ENCODE results near the gene TMEM63C.

TMEM63C gene, protein sequence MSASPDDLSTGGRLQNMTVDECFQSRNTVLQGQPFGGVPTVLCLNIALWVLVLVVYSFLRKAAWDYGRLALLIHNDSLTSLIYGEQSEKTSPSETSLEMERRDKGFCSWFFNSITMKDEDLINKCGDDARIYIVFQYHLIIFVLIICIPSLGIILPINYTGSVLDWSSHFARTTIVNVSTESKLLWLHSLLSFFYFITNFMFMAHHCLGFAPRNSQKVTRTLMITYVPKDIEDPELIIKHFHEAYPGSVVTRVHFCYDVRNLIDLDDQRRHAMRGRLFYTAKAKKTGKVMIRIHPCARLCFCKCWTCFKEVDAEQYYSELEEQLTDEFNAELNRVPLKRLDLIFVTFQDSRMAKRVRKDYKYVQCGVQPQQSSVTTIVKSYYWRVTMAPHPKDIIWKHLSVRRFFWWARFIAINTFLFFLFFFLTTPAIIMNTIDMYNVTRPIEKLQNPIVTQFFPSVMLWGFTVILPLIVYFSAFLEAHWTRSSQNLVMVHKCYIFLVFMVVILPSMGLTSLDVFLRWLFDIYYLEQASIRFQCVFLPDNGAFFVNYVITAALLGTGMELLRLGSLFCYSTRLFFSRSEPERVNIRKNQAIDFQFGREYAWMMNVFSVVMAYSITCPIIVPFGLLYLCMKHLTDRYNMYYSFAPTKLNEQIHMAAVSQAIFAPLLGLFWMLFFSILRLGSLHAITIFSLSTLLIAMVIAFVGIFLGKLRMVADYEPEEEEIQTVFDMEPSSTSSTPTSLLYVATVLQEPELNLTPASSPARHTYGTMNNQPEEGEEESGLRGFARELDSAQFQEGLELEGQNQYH

DNA sequence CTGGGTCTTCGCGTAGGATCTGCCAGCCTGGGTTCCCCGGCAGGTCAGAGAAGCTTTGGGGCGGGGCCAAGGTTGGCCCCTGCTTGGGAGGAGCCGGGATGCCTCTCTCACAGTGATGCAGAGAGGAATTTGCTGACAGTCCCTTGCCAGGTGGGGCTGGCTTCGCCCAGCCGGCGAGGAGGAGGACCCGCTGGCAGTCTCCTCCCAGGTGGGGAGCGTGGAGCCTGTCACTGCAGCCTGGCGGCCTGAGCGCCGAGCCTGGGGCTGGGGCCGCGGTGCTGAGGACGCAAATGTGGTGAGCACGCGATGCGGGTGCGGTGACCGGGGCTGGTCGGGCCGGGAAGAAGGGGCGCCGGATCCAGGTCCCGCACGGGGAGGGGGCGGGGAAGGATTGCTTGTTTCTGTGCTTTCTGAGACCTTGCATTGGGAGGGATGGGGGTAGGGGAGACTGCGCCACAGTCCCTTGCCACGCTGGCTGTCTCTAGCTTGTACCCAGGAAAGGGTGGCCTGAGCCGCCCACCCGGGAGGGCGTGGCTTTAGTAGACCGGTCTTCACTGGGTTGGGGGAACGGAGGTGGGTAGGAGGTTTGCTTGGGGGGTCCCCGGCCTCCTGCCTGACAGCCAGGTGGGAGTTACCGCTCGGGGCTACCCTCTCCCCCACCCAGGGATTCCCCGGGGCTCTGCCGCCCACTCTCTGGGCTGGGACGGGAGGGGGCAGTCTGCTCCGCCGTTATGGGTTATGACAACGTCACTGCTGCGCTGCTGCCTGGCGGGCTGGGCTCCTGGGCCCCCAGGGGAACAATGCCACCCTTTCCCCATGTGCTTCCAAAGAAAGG, at the start of gene TMEM63C:
TSS of gene TMEM63C (plus strand) at position 196 of the 835 bp plus-strand sequence. CDS start 37,016 bp downstream, outside the sequence.
- DNase-seq, result no peak

DNA sequence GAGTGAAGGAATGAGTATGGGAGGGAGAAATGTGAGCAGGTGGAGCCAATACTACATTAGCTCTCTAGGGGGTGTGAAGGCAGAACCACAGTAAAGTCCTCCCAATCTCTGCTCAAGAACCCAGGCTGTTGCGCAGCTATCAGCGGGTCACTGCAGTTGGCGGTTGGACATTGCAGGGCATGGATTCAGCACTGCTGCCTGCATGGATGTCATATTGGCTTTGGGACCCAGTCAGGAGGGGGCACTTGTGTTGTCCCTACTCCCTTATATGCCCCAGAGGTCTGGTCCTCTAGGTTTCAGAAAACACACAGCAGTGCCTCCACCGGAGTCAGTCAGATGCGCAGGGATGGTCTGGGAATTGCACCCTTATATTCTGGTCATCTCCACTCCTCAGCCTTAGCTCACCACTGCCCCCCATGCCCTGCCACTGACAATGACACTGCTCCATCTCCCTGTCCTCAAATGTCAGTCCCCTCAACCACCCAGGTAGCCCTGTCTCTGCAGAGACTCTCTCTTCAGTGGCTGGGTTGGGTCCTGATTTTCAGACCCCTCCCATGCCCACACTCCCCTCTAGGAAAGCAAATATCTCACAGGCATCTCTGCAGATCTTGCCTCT, 49.6 kb upstream of the TMEM63C start:
- no peak for DNase-seq

DNA sequence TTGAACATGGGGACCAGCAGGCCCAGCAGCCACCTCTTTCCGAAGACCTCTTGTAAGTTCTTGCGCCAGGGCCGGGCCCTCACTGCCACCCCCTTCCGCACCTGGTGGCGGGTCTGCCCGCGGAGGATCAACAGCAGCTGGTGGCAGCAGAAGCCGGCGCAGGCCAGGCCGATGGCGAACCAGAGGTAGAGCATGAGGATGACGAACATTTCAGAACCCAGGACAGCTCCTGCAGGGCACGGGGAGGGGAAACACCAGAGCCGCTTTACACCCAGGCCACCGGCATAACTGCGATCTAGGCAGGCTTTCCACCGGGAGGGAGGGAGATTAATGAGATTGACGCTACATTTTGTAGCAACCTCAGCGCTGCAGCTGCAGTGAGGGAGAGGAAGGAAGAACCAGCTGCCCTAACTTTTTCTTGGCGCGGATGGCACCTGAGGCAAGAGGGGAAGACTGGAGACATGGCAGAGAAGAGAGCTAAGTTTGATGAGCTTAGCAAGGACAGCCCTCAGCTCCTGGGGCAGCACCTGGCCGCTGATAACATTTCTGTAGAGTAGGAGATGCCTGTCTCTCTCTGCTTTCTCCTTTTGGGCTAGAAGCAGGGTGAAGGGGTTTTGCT, 47.8 kb upstream of the TMEM63C start:
- peak; percentile 5 for DNase-seq

DNA sequence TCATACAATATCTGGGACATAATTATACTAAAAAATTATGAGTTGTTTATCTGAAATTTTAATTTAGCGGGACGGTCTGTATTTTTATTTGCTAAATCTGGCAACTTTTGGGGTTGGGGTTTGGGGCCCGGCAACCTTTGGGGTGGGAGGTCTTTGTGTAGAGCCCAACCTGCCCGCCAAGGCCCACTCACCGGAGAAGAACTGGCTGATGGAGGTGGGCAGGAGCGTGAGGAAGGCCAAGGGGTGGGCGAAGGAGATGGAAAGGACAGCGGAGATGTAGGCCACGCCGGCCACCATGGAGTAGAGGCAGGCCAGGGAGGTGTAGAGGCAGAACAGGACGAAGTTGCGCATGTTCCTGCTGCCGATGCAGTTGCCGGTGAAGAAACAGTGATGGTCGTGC, 42.6 kb upstream of the TMEM63C start:
- DNase-seq, result no peak

DNA sequence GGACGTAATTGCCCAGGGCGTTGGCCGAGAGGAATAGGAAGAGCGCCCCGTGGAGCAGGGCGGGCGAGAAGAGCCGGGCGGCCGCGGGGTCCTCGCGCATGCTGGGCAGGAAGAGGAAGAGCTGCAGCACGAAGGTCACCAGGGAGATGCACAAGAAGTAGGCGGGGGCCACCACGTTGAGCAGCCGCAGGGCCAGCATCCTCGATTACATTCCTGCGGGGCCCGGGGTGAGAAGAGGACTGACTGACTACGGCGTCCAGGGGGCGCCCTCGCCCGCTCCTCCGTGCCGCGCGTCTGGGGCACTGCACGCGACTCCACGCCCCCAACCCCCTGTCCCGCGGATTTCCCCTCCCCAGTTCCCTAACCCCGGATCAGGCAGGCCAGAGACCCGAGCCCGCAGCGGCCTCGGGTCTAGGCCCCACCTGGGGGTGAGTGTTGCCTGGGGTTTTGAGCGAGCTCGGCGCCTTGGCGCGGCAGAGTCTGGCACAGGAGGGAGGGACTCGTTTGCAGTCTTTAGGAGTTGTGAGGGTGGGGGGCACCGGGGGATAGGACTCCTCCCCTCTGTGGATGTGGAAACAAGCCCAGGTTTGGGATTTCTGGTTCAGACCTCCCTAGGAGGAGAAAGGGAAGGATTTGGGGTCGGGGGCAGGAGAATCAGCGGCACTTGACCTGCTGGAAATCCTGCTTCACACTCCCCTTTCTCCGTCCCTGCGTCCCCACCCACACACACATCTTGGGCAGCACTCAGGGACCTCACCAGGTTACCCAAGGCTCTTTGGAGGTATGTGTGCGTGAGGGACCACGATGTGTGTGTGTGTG, 41.8 kb upstream of the TMEM63C start:
- DNase-seq, result no peak

DNA sequence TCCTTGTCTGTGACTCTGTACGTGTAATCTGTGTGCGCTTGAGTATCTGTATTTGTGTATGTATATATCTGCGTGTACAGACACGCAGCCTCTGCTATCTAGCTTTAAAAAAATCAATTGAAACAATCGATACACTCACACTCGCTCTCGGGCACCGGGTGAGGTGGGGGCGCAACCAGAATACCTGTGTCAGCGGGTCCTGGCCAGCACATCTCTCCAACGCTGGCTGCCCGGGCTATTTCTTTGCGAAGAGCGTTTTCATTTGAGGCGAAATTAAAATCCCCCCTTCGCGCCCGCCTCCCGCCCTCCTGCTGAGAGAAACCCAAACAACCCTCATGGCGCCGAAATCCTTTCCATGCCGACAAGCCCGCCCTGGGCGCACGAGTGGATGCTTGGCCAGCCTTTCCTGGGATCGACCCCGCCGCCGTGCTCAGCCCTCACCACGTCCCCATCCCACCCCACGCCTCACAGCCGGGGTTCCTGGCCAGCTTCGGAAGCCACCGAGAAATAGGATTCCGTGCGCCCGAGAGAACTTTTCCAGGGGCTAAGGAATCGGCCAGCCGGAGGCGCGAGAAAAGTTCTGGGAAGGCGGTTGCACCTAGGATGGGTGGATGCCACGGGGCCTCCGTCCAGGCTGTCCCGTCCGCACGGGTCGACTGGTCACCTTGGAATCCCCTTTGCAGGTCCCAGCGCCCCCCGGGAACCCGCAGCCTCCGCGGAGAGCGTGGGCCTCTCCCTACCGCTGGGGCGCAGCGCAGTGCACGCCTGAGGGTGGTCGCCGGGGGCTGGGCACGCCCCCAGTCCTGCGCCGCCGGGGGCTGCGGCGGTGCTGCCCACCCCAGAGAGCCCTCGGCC, 41.0 kb upstream of the TMEM63C start:
- DNase-seq, result no peak

DNA sequence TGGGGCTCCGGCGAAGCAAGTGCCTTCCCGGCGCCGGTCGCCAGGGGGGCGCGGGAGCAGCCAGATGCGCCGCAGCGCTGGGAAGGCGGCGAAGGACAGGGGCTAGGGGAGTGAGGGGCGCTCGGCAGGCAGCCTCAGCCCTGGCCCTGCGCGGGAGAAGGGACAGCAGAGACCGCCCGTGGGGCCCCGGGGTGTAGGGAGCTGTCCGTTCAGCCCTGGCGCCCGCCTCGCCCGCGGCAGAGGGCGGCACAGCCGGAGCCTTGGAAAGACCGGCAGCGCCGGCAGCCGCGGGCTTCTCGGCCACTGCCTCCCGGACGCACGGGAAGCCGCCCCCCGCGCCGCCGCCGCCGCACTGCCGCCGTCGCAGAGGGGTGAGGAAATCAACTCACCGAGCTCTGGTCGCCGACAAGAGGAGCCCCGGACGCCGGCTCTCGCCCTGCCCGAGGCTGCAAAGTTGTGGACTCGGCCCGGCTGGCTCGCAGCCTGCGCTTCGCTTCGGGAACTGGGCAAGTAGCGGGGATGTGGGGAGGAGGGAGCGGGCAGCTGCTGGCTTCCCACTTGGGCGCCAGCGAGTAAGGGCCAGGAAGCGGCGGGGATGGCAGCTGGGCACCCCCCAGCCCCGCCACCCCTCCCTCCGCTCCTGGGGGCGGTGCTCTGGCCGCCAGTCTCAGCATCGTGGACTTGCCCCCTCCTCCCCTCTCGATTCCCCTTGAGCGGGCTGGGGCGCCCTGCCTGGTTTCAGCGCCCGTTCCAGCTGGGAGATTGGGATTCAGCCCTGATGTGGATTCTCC, 40.2 kb upstream of the TMEM63C start, which contains the start of gene ZDHHC22:
TSS of gene ZDHHC22 (minus strand) at position 578 of the 791 bp plus-strand sequence. CDS start 2,053 bp downstream, outside the sequence.
- DNase-seq, result no peak

DNA sequence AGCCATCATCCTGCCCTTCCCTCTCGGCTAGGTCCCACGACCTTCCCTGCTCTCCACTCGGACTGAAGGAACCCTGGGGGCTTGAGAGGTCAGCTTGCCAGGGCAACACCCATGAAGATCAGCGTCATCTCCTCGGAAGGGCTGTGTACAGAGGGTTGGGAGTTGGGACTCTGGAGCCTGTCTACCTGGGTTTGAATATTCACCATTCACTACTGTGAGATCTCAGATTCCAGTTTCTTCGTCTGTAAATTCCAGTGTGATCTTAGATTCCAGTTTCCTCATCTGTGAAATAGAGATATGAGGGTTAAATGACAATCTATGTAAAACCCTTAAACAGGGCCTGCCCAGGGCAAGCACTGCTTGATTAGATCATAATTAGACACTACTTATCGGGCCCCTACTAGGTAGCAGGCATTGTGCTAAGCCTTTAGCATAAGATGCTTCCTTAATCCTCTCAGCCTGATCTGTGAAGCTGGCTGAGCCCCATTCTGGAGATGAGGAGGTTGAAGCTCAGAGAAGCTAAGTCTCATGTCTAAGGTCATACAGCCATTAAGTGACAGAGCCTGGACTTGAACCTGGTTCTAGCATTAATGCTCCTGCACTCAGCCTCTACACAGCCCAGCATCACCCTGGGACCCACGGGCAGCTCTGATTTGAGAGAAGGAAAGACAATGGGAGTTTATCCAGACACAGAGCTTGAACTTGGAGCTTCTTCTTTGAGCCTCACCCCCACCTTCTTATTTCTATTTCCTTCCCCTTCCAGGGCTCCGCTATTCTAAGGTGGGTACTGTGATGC, 39.4 kb upstream of the TMEM63C start:
- DNase-seq, result no peak

DNA sequence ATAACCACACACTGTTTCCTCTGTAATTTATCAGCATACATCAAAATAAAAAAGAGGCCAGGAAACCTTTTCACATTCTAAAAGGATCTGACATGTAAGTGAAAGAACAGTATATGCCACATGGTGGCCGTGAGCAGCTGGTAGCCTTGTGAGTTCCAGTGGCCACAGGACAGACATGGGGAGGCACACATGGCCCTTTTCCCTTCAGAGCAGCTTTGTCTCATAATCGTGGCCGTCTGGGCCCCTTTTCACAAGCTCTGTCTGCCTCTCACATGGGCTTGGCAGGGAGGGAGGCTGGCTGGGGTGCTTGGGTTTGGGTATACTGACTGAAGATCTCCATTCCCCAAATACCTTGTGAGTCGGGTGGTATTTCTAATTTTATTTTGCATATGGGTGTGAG, 38.5 kb upstream of the TMEM63C start:
- DNase-seq, result no peak

DNA sequence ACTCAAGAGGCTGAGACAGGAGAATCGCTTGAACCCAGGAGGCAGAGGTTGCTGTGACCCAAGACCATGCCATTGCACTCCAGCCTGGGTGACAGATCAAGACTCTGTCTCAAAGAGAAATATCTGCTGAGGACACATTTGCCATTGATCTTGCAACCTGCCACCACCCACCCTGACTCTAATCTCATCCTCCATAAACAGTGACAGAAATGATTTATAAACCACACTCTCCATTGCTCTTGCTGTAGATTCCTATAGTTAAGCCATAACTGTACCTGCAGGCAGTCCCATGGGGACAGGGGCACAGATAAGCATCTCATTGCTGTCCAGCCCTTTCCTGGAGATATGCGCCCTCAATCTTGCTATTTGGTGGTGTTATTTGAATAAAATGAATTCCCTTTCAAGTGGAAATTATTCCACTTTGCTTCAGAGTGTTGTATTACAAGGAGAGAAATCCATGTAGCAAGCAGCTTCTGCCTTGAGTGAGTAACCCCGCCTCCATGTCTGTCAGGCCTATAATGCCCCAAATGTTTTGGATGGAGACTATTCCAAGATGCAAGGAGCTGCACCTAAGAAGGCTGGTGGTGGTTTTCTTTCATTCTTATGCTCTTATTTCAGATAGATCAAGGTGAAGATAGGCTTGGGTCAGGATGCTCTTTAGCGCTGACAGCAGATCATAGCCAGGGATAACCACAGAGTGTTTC, 37.0 kb upstream of the TMEM63C start:
- no peak for DNase-seq

DNA sequence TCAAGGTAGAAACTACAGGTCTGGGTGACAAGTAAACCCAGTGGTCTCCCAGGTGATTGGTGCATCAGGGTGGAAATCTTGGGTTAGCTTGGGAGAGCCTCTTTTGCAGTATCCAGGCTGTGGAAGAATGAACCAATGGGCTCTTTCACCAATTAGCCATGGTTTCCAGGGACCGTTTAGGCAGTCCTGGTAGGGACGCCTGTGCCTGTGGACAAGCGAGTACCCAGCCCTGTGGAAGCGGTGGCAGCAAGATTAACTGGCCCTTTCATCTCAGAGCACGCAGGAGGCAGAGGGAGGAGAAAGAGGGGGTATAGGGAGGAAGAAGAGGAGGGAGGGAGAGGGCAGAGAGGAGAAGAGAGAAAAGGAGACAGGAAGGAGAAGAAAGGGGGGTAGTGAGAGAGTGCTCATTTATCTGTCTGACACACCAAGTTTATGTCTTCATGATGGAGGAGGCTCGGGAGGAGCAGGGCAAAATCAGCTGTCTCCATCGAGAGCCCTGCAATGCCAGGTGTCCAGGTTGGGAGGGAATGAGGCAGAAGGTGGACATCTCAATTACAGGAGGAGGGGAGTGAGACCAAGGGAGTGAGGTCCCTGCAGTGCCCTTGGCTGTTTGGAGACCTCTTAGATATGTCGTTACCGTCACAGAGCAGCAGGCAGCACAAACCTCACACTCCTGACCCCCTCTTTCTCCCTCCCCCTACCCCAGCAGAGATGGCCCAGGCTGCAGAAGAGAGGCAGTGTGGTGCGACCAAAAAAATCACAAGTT, 35.4 kb upstream of the TMEM63C start:
- no peak for DNase-seq

DNA sequence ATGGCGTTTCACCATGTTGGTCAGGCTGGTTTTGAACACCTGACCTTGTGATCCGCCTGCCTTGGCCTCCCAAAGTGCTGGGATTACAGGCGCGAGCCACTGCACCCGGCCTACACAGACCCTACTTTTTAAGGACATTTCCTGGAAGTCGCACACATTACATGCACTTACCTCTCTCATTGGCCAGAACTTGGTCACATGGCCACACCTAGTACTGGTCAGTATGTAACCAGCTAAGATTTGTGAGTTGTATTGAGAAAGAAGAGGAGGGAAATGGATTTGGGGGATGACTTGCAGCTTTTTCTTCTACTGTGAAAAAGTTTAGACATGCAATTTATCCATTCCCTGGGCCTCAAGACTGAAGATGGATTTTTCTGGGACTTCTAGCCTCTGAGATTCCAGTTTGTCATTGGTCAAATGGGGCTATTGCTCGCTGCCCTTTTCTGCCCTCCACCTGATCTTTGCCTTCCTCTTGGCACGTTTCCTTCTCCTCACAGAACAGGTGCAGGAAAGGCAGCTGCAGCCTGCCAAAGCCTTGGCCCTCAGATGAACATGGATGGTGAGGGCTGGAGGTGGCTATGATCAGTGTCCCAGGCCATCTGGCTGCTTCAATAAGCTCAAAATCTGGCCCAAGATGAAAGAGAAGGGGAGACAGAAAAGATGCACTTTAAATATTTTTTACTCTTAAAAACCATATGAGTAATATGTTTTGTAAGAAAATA, 32.9 kb upstream of the TMEM63C start:
- no peak for DNase-seq

DNA sequence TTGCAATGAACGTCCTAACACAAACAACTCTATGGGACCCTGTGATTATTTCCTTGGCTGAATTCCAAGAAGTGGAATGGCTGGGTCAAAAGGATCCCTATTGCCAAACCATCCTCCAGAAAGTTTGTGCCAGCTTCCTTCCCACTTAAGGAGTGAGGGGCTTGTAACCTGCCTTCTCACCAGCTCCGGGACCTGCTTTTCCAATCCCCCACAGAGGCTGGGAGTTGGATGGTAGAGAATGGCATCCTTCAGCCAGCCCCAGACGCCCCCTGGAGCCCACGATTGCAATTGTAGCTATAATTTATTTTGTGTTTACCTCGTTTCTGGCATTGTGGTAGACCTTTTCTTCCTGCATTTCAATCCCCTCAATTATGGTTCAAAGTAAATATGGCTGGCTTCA, 30.4 kb upstream of the TMEM63C start:
- DNase-seq, result no peak

DNA sequence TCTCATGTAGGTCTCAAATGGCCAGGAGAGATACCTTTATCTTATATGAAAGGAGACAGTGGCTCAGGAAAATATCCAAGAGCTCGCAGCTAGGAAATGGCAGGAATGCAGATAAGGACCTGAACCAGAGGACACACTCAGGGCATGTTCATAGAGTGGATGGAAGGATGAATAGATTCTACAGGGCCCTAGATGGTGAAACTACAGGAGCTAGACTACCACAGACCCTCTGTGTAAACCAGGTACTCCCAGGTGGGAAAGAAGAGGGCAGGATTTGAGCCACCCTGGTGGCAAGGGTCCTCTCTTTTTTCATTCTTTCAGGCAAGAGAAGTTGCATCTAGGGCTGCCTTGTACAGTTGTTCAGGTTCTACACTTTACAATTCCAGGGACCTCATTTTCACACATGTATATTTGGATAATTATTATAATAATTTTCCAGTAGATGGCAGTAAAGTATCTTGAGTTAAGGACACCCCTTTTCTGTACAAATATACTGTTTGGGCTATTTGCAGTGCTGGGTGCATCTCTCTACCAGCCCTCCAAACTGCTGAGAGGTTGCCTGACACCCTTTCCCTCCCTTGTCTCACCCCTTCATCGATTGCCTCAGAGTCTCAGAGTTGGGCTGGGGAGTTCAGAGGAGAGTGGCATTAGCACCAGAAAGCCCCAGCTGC, 29.5 kb upstream of the TMEM63C start:
- DNase-seq, result no peak

DNA sequence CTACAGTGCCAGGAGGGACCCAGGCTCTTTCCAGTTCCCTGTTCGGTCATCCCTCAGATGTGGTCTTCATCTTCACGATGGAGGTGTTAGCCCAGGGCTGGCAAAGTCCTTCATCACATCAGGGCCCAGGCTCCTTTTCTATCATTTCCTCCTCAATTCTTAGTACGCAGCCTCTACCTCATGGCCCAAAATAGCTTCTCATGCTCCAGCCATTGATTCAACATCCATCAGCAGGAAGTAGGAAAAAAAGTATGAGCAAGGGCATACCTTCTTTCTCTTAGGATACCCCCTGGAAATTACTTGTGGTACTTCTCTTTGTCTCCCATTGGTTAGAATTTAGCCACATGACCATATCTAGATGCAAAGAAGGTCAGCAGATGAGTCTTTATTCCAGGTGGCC, 27.8 kb upstream of the TMEM63C start:
- no peak for DNase-seq

DNA sequence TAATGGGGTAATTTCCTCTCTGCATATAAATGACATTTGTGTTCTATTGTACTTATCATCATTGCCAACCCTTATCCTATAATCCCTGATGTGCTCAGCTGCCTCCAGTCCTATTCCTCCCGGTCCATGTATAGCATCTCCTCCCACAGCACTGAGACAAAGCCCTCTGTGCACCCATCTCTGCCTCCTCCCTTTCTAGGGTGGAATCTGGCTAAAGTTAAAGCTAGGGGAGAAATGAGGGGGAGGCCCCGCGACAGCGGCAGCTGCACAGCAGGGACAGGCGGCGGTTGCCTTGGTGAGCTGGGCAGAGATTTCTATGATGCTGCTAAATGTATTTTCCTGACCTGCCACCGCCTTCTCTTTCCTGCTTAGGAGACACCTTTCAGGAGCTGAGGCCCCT, 27.2 kb upstream of the TMEM63C start:
- DNase-seq, result no peak

Data from KG1 (cell line).